Endothelial cell of umbilical vein (primary cell): ENCODE data around the gene PMVK. TPM values are rescaled to one million over a fixed set of nuclear protein-coding genes. Genes with fewer than 3 reads are reported as not detected.

Experiments
- BruUV-seq: library from RNA; stranded (reverse); fragments of 400-500 nt; replicated peaks from 2 replicates; lab custom pipeline; 2021; lab: Mats Ljungman, UMichigan
- CTCF ChIA-PET: fragments of 300-600, 350-600 bp; sonication (Branson Sonifier 250); formaldehyde crosslinking; loops from one replicate; lab custom pipeline; 2021; ENCODE audit warnings: antibody characterized with exemption, inconsistent platforms; lab: Charles Lee
- POLR2A ChIA-PET: fragments of 300-600, 350-600 bp; sonication (Branson Sonifier 250); formaldehyde crosslinking; loops from one replicate; lab custom pipeline; 2021; ENCODE audit warnings: antibody characterized with exemption, inconsistent platforms; lab: Charles Lee
- DNase-seq: peaks from one replicate; pipeline ENCODE4 v3.0.0-alpha.2; 2011; ENCODE audit warnings: low read depth, low spot score
- FAIRE-seq: peaks from 2 replicates; lab custom pipeline; 2011; peaks lifted over from hg19 to GRCh38; lab: Jason Lieb, UNC
- H2AFZ ChIP-seq: 2 replicates; pipeline ENCODE4 v1.6.0; 2012; ENCODE audit warnings: low read depth, low read length, control low read depth, inconsistent platforms
- H3K27ac ChIP-seq: 2 replicates; pipeline ENCODE4 v1.5.1; 2011; ENCODE audit warnings: low read depth, mild to moderate bottlenecking, control low read depth, low read length, moderate library complexity; ENCODE audit not compliant: insufficient read depth
- H3K27me3 ChIP-seq, 2 experiments: 2 replicates each; pipeline versions ENCODE4 v1.6.0 to v1.6.1; 2011; ENCODE audit warnings: low read length in 2 of 2, mixed read lengths in 1 of 2; ENCODE audit not compliant: control insufficient read depth in 2 of 2, insufficient read depth in 2 of 2
- H3K36me3 ChIP-seq, 2 experiments: 2 replicates in 1 of 2; 3 replicates in 1 of 2; pipeline ENCODE4 v1.5.1; 2011; ENCODE audit warnings: low read length in 2 of 2, mild to moderate bottlenecking in 1 of 2, moderate library complexity in 1 of 2; ENCODE audit not compliant: control insufficient read depth in 2 of 2, insufficient read depth in 2 of 2; ENCODE audit errors: extremely low read depth in 1 of 2
- H3K4me1 ChIP-seq: 3 replicates; pipeline ENCODE4 v1.5.1; 2011; ENCODE audit warnings: mild to moderate bottlenecking, low read length; ENCODE audit not compliant: control insufficient read depth, insufficient read depth; ENCODE audit errors: extremely low read depth
- H3K4me2 ChIP-seq: 2 replicates; pipeline ENCODE4 v1.6.1; 2011; ENCODE audit warnings: low read length, control low read depth, mixed read lengths; ENCODE audit not compliant: insufficient read depth
- H3K4me3 ChIP-seq, 3 experiments: fragments of 200-600 bp in 1 of 3; sonication (generic), shearing (Covaris generic) in 1 of 3; replicated peaks in 1 of 3; 2 replicates each; pipeline ENCODE4 v1.5.1; 2011 to 2016; ENCODE audit warnings: control low read depth in 3 of 3, low read length in 3 of 3, mild to moderate bottlenecking in 2 of 3, inconsistent platforms in 1 of 3, low read depth in 1 of 3, moderate library complexity in 1 of 3; ENCODE audit not compliant: insufficient read depth in 1 of 3
- H3K79me2 ChIP-seq: 2 replicates; pipeline ENCODE4 v1.6.0; 2012; ENCODE audit warnings: low read length, inconsistent platforms; ENCODE audit not compliant: control insufficient read depth, insufficient read depth
- H3K9ac ChIP-seq: replicated peaks from 2 replicates; pipeline ENCODE3; 2011; ENCODE audit warnings: low read length, control low read depth; ENCODE audit not compliant: insufficient read depth; ENCODE audit errors: extremely low read depth
- H3K9me1 ChIP-seq: replicated peaks from 3 replicates; pipeline ENCODE4 v1.6.0; 2011; ENCODE audit warnings: mild to moderate bottlenecking, low read length; ENCODE audit not compliant: control insufficient read depth, insufficient read depth; ENCODE audit errors: extremely low read depth
- H3K9me3 ChIP-seq: replicated peaks from 2 replicates; pipeline ENCODE4 v1.5.1; 2012; ENCODE audit warnings: low read length, inconsistent platforms; ENCODE audit not compliant: control insufficient read depth, insufficient read depth
- H4K20me1 ChIP-seq: replicated peaks from 2 replicates; pipeline ENCODE3; 2011; ENCODE audit warnings: mild to moderate bottlenecking, low read length; ENCODE audit not compliant: control insufficient read depth, insufficient read depth; ENCODE audit errors: extremely low read depth
- EZH2 ChIP-seq: IDR thresholded peaks from 2 replicates; pipeline ENCODE4 v1.6.1; 2012; ENCODE audit warnings: borderline replicate concordance, low read depth, mild to moderate bottlenecking, moderate library complexity, low read length, inconsistent platforms; ENCODE audit not compliant: severe bottlenecking
- FOS ChIP-seq: IDR thresholded peaks from 2 replicates; pipeline ENCODE4 v1.6.1; 2011; ENCODE audit warnings: mild to moderate bottlenecking, low read length, moderate library complexity, borderline replicate concordance; ENCODE audit not compliant: insufficient read depth
- GATA2 ChIP-seq: IDR thresholded peaks from 2 replicates; pipeline ENCODE4 v1.7.0; 2011; ENCODE audit warnings: low read depth, mild to moderate bottlenecking, moderate library complexity, mixed read lengths, low read length; ENCODE audit not compliant: insufficient read length, insufficient read depth
- JUN ChIP-seq: IDR thresholded peaks from 2 replicates; pipeline ENCODE4 v1.6.1; 2011; ENCODE audit warnings: borderline replicate concordance, low read depth; ENCODE audit not compliant: insufficient read length, insufficient read depth
- MYC ChIP-seq: IDR thresholded peaks from one replicate; pipeline ENCODE4 v1.6.1; 2011; ENCODE audit warnings: mild to moderate bottlenecking, low read depth, low read length
- POLR2A ChIP-seq: IDR thresholded peaks from 2 replicates; pipeline ENCODE4 v1.6.1; 2012; ENCODE audit warnings: low read depth, mild to moderate bottlenecking, control low read depth, low read length
- POLR2AphosphoS5 ChIP-seq: IDR thresholded peaks from 2 replicates; pipeline ENCODE4 v1.6.1; 2012; ENCODE audit warnings: low read depth, mild to moderate bottlenecking, control low read depth, low read length, moderate library complexity; ENCODE audit not compliant: insufficient read depth
- dilution Hi-C: fragments of 300-500 bp; cut with MboI; formaldehyde crosslinking; loops from one replicate; pipeline ENCODE4 v1.15.0; 2019; ENCODE audit warnings: low sequenced_read_pairs; ENCODE audit not compliant: extremely low pct_ligation_motif_present
- intact Hi-C: fragments of 100-400 bp; cut with micrococcal nuclease; formaldehyde crosslinking; loops from one replicate; pipeline ENCODE4 v1.10.0; 2022
- polyA plus RNA-seq, 4 experiments: library from polyadenylated mRNA; depleted of rRNA in 3 of 4; stranded (reverse) in 3 of 4; unstranded in 1 of 4; fragments of >200 nt; gene quantifications; 2 replicates each; pipeline versions ENCODE4 v1.2.1 to v1.2.3, GENCODE V29; 2011 to 2012; ENCODE audit warnings: missing spikeins in 1 of 4
- total RNA-seq: library from RNA; stranded (reverse); gene quantifications from 2 replicates; pipeline ENCODE4 v1.2.3, GENCODE V29; 2021
- TF ChIP-seq, protein P1 (sequence below): IDR thresholded peaks from 2 replicates; pipeline ENCODE4 v1.6.1; 2011; ENCODE audit not compliant: insufficient read depth, insufficient read length
- TF ChIP-seq, protein P2 (sequence below), 2 donors: IDR thresholded peaks; 1 replicate in 1 of 2; 2 replicates in 1 of 2; pipeline ENCODE4 v1.5.1; 2011; ENCODE audit warnings: low read length in 2 of 2, mild to moderate bottlenecking in 2 of 2, moderate library complexity in 2 of 2, control low read depth in 1 of 2, inconsistent platforms in 1 of 2, low read depth in 1 of 2; ENCODE audit not compliant: insufficient read depth in 1 of 2; ENCODE audit errors: extremely low read depth in 1 of 2

The PMVK gene
- total and polyA plus RNA-seq, 2 donors (not counting 3 experiments of a cell fraction or from before 2014, with no cell fraction given), result 22.6 to 32.7 TPM

GRCh38 chr1:154961207-154962155 is 25.0 kb upstream of the PMVK start, which contains the start of gene PYGO2:
TSS of gene PYGO2 (minus strand) at chr1:154961782. CDS start at chr1:154961576, 206 bp downstream.
- Histone ChIP-seq H3K4me1 (peaks cover 27% of the 10 kb centered on the region), H3K79me2 (peaks cover 26% of the 10 kb centered on the region), H3K9ac (peak within 1 kb of the TSS; percentile 83), H3K9me1 (no peaks in the 10 kb centered on the region), H2AFZ (peak within 1 kb of the TSS; percentile 76), H4K20me1 (no peaks in the 10 kb centered on the region), H3K9me3 (no peaks in the 10 kb centered on the region), H3K27me3 (no peaks in the 10 kb centered on the region), H3K36me3 (peaks cover 17 to 40% of the 10 kb centered on the region in 2 experiments), H3K4me2 (peak within 1 kb of the TSS; percentile 86), H3K4me3 (peak within 1 kb of the TSS; percentile 71 to 78 (median 74)), H3K27ac (peak within 1 kb of the TSS; percentile 82)
- intact Hi-C loops (loop anchor here (1.0 to 2.0 kb wide), 6 partner anchors 9 to 89 kb away; partner anchors contain the start of genes ADAM15, CKS1B, FLAD1 and SHC1), dilution Hi-C loops (no loop called here)
- DNase-seq (peak; percentile 81), FAIRE-seq (peak; percentile 87)
- POLR2A ChIA-PET, result interaction anchor here (0.6 to 2.6 kb wide), 4 partner anchors 9 to 163 kb away, joined by 3 to 24 read pairs (median 6); partner anchors contain the start of gene SHC1
- CTCF ChIA-PET, result interaction anchor here (0.6 to 4.0 kb wide), 21 partner anchors 9 to 124 kb away, joined by 3 to 48 read pairs (median 4); partner anchors contain the start of genes ADAM15, FLAD1, LENEP and PMVK
- BruUV-seq, result no TSS peak
- TF ChIP-seq, protein P1, sequence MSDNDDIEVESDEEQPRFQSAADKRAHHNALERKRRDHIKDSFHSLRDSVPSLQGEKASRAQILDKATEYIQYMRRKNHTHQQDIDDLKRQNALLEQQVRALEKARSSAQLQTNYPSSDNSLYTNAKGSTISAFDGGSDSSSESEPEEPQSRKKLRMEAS, result no peak
- TF ChIP-seq EZH2, result no peak
- no peak for TF ChIP-seq FOS
- peak; percentile 84 for TF ChIP-seq POLR2A
- no peak for TF ChIP-seq GATA2
- TF ChIP-seq, protein P2, sequence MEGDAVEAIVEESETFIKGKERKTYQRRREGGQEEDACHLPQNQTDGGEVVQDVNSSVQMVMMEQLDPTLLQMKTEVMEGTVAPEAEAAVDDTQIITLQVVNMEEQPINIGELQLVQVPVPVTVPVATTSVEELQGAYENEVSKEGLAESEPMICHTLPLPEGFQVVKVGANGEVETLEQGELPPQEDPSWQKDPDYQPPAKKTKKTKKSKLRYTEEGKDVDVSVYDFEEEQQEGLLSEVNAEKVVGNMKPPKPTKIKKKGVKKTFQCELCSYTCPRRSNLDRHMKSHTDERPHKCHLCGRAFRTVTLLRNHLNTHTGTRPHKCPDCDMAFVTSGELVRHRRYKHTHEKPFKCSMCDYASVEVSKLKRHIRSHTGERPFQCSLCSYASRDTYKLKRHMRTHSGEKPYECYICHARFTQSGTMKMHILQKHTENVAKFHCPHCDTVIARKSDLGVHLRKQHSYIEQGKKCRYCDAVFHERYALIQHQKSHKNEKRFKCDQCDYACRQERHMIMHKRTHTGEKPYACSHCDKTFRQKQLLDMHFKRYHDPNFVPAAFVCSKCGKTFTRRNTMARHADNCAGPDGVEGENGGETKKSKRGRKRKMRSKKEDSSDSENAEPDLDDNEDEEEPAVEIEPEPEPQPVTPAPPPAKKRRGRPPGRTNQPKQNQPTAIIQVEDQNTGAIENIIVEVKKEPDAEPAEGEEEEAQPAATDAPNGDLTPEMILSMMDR (IDR thresholded peaks at IDR 0.05; ENCODE audit: extremely low read depth in 1 of 2, insufficient read depth in 1 of 2, low read depth in 1 of 2, low read length in 2 of 2), result peak; percentile 35 to 65
- TF ChIP-seq POLR2AphosphoS5, result peak; percentile 99
- TF ChIP-seq MYC, result no peak
- no peak for TF ChIP-seq JUN
